ENCODE results near the gene CCDC39.
A peak's percentile ranks its signal among the peaks of the same experiment; 100 is the strongest.
"Not testable (repeated sequence)": the region's sequence is repeated elsewhere in the genome, so short reads cannot be mapped to it uniquely, and the experiment has no call there.

Gene CCDC39

GRCh38 chr3:180619723-180620122 lies 59.6 kb downstream of the CCDC39 start:
- no peak for DNase-seq (ENCODE audit: low read depth)

GRCh38 chr3:180618563-180618962 lies 60.7 kb downstream of the CCDC39 start:
- not testable (repeated sequence) for DNase-seq (ENCODE audit: low read depth)

GRCh38 chr3:180617049-180617448 lies 62.2 kb downstream of the CCDC39 start:
- no peak for DNase-seq (ENCODE audit: low read depth)

- no peak for DNase-seq (ENCODE audit: low read depth)
These were observed 63.3 kb downstream of the CCDC39 start for GRCh38 chr3:180615954-180616353.

GRCh38 chr3:180612364-180612763 lies 66.9 kb downstream of the CCDC39 start:
- DNase-seq (ENCODE audit: low read depth): no peak

GRCh38 chr3:180611006-180611405 lies 68.3 kb downstream of the CCDC39 start:
- DNase-seq (ENCODE audit: low read depth): no peak

- DNase-seq (ENCODE audit: low read depth): peak; percentile 93
These were observed 77.3 kb downstream of the CCDC39 start, which contains the start of gene TTC14 for GRCh38 chr3:180601688-180602666. Gene TTC14 (plus strand): TSS chr3:180602163. CDS start chr3:180602262, 99 bp downstream.

GRCh38 chr3:180600473-180600872 lies 78.8 kb downstream of the CCDC39 start:
- no peak for DNase-seq (ENCODE audit: low read depth)

- no peak for DNase-seq (ENCODE audit: low read depth)
These were observed 83.7 kb downstream of the CCDC39 start for GRCh38 chr3:180595559-180595935.

- no peak for DNase-seq (ENCODE audit: low read depth)
These were observed 84.4 kb downstream of the CCDC39 start for GRCh38 chr3:180594631-180595558.

- DNase-seq (ENCODE audit: low read depth): not testable (repeated sequence)
These were observed 85.7 kb downstream of the CCDC39 start for GRCh38 chr3:180593631-180594030.

- no peak for DNase-seq (ENCODE audit: low read depth)
These were observed 88.9 kb downstream of the CCDC39 start for GRCh38 chr3:180590396-180590795.

- DNase-seq (ENCODE audit: low read depth): no peak
These were observed 98.4 kb downstream of the CCDC39 start for GRCh38 chr3:180580934-180581333.

GRCh38 chr3:180575571-180575970 lies 103.7 kb downstream of the CCDC39 start:
- DNase-seq (ENCODE audit: low read depth): no peak

GRCh38 chr3:180571831-180572598 lies 107.3 kb downstream of the CCDC39 start:
- no peak for DNase-seq (ENCODE audit: low read depth)

- DNase-seq (ENCODE audit: low read depth): no peak
These were observed 109.1 kb downstream of the CCDC39 start for GRCh38 chr3:180570238-180570637.

GRCh38 chr3:180564676-180565075 lies 114.6 kb downstream of the CCDC39 start:
- DNase-seq (ENCODE audit: low read depth): no peak

Measured in activated T-cell treated with anti-CD3 and anti-CD28 coated beads for 24 hours (primary cell).